GF-D8 (cell line): ENCODE results near the gene PTGES3L.
A peak's percentile ranks its signal among the peaks of the same experiment; 100 is the strongest.

ENCODE experiments used
- DNase-seq: peaks from one replicate; lab custom pipeline; 2025; lab: John Stamatoyannopoulos, UW

The PTGES3L gene

GRCh38 chr17:42979511-42980273, at the start of gene PTGES3L:
PTGES3L (minus strand) TSS chr17:42980080; CDS start chr17:42980053, 27 bp downstream.
- DNase-seq = peak; percentile 51

- DNase-seq = no peak
Measured at GRCh38 chr17:43028221-43028861, 48.5 kb upstream of the PTGES3L start.

GRCh38 chr17:43027091-43028032, 47.5 kb upstream of the PTGES3L start:
- DNase-seq = no peak

GRCh38 chr17:43026595-43026994, 46.7 kb upstream of the PTGES3L start:
- no peak for DNase-seq

DNA sequence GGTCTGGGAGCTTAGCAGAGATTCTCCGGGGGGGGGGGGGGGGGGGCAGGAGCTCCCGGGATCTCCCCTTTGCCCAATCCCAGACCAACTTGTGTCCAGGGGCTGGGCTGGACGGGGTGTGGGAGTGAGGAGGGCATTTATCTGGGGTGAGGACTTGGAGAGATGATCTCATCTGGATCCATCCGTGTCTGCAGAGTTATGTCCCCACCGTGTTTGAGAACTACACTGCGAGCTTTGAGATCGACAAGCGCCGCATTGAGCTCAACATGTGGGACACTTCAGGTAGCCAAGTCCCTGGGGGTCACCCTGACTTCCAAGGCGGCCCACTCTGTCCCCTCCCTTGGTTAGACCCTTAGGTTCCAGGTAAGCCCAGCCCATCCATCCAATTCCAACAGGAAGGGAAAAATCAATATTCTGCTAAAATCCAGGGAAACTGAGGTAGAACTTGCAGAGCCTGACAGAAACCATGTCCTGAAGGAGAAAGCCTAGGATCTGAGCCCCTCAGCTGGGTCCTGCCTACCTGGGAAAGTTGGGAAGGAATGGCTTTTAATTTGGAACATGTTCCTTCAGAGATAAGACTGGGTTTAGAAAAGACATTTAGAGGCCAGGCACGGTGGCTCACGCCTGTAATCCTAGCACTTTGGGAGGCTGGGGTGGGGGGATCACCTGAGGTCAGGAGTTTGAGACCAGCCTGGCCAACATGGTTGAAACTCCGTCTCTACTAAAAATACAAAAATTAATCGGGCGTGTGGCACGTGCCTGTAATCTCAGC, 46.1 kb upstream of the PTGES3L start:
- DNase-seq = no peak

- DNase-seq = no peak
Measured at GRCh38 chr17:43025290-43025657, 45.4 kb upstream of the PTGES3L start.

DNA sequence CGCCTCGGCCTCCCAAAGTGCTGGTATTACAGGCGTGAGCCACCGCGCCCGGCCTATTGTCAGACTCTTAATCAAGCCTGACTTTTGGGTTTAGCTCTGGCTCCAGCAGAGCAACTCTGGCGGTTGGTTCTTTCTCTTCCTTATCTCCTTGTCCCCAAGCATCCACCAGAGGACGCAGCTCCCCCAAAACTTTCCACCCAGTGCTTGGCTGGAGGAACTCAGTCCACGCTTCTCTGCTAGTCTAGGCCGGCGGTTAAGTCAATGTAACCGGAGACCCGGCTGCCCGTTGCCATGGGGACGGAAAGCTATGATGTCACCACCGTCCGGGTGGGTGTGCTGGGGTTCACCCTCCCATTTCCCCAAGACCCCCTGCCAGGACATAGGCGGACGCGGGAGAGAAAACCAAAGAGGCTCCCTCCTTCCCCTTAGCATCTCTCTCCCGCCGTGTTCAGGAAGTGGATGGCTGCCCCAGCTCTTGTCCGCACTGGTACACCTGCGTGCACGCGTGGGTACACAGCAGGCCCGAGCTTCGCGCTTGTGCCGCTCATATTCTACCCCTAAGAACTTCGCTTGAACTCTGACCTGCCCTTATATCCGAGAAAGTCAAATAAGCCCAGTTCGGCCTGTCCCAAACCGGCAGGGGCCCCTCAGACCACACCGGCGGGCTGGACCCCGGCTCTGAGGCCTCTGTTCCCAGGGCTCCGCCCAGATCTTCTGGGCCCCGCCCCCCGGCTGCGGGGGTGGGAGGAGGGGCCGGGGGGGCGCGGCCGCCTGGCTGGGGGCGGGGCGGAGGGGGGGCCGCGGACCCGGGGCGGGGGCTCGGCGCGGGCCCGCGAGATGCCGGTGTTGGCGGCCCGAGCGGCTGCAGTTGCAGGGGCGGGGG, 44.8 kb upstream of the PTGES3L start, which contains the start of gene RND2:
Gene RND2 (plus strand): TSS at position 825 of the 883 bp plus-strand sequence. CDS start 117 bp downstream, outside the sequence.
- peak; percentile 79 for DNase-seq

DNA sequence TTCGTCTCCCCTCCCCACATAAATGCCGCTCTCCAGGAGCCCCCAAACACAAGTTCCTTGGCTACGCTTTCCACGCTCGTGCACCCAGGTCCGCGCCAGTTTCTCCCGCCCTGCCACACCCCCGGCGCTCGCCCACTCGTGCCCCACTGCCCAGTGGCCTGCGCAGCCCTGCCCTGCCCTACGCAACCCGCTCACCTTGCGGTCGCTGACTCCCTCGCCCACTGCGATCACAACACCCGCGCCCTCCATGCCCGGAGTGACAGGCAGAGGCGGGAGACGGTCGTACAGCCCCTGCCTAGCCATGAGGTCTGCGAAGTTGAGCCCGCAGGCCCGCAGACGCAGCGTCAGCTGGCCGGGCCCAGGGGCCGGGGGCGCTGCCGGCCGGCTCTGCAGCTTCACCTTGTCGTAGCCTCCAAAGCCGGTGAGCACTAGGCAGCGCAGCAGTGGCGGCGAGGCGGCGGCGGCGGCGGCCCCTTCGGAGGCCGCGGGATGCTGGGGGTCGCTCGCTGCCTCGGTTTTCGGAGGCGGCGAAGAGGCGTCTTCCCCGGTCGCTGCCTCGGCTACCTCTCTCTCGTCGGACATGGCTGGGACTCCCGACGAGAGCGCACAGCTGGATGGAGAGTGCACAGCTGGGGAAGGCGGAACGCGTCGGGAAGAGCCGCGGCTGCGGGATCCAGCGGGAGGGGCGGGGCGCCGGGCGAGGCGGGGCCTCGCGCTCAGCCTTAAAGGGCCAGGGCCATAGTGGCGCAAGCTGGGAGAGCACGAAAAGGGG, 42.0 kb upstream of the PTGES3L start, which contains the start of gene VAT1:
Gene VAT1 (minus strand): TSS at position 645 of the 772 bp plus-strand sequence. CDS start 63 bp downstream, at position 582.
- peak; percentile 51 for DNase-seq

DNA sequence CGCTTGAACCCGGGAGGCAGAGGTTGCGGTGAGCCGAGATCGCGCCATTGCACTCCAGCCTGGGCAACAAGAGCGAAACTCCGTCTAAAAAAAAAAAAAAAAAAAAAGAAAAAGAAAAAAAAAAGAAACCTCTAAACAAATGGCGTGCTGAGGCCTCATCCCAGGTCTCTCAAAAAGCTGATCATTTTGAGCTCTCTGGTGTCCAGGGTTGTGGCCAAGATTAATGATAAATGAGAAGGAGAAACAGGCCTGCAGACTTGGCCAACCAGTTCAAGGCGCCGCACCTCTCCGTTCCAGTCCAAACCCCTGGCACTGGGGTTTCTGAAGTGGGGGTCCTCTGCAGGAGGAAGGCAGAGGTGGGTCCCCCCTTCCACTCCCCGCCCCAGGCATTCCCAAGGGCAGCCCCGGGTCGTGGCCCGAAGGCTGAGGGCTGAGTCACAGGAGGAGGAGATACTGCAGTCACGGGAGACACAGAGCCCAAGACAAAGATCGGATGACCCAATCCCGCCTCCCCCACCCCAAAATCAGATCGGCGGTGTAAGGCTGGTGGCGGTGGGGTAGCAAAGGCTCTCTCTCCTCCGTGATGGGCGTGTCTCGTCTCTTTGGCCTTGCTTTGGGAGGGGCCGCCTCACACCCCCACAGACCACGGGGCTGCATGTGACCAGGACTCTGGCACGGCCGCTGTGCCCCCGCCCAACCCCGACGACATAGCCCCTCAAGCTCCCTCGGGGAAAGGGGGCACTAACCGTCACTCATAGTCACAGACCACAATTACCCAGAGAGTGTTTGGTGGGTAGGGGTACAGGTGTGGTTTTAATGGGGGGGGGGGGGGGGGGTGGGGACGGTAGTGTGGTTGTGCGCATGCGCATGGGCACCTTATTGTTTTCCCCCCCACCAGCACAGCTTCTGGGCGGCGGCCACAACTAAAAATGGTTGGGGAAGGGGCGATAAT, 41.2 kb upstream of the PTGES3L start:
- DNase-seq = peak; percentile 66

- DNase-seq = peak; percentile 86
Measured at GRCh38 chr17:43020030-43020621, 40.2 kb upstream of the PTGES3L start.

DNA sequence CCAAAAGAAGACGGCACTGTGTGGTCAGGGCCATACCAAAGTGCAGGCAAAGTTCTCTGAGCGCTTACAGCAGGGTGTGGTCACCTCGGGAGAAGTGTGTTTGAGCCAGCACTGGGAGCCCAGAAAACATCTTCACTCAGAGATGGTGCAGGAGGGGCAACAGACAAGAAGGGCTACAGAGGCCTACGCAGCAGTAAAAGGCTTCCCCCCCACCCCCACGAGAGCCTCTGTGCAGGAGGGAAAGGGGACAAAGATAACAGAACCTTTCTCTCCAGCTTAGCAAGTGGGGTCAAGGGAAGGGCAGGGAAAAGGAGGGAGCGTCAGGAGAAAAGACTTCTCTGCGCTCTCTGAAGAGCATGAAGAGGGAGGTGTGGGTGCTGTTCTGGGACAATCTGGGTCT, 39.5 kb upstream of the PTGES3L start:
- peak; percentile 66 for DNase-seq

DNA sequence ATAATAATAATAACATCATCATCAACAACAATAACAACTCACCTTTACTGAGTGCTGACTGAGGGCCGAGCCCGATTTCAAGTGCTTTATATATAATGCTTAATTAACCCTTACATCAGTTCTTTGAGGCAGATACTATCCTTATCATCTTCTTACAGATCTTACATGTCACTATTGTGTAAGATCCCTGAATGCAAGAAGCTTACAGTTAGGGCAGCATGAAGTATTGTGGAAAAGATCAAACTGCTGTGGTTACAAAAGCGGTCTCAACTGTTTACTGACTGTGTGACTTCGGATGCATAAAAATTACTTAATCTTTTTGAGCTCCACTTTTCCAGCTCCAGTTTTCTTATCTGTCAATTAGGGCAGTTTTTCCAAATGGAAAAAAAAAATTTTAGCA, 39.1 kb upstream of the PTGES3L start:
- peak; percentile 98 for DNase-seq

DNA sequence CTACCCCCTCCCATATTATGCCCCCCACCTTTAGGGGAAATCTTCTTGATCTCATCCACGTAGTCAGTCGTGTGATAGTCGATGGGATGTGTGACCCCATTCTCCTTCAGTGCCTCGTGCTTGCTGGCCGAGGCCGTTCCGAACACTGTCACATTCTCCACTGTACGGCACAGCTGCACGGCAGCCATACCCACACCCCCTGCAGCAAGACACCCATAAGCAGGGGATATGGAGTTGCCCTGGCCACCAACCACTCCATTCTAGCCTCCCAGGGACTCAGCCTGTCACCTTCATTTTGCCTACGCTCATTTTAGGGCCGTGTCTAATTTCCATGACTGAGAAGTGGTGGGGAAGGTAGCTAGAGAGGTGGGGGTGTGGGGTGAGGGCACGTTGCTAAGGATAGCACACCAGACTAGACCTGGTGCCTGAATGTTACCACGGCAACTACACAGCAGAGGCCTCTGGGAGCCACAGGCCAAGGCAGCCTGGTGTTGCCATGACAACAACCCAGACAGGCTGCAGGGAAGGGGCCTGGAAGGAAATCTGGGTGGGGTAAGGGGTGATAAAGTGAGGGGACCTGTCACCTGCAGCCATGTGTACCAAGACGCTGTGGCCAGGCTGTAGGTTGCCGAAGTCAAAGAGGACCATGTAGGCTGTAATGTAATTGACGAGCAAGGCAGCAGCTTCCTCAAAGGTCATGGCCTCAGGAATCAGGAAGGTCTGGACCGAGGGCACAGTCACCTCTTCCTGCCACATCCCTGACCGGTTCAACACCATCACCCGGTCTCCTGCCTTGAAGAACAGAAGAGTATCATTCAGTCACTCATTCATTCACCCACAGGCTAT, 38.4 kb upstream of the PTGES3L start:
- peak; percentile 63 for DNase-seq

GRCh38 chr17:43016216-43016615, 36.3 kb upstream of the PTGES3L start:
- DNase-seq = no peak

- DNase-seq = no peak
Measured at GRCh38 chr17:43015579-43015978, 35.7 kb upstream of the PTGES3L start.

DNA sequence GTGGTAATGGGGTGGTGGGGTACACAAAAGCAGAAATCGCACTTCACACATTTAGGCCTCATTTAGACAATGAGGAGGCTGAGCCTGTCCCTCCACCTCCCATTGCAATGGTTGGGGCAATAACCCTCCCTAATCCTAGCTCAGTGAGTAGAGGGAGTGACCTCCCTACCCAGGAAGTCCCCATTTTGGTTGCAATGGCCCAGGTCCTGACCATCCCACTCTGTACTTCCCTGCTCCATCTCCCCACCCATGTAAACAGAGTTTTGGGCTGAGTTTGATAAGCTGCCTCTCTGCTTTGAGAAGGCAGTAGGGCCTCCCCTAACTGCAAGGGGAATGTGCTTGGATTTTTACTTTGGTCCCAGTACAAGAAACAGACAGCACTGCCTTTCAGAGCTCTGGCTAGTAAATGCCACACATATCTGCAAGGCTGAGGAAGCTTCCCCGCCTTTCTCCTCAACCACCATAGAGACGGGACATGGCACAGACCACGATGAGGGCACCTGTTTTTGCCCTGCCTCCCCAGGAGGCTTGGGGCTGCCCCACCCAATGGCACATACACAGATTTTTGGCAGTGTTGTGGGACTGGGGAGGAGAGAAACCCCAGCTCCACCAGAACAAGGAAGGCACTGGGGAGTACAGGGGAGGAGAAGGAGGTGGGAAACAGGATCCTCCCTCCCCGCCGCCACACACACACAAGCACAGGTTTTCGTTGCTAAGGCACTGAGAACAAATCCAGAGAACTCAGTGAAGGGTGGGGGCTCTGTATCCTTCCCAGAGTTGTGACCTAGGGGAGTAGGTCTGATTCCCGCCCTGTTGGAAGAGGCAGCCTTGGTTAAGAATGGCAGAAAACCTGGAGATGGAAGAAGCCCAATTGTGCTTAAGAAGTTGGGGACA, 35.0 kb upstream of the PTGES3L start:
- no peak for DNase-seq
